ENCODE results near the gene IRF4. TPM values are rescaled to one million over a fixed set of nuclear protein-coding genes. Genes with fewer than 3 reads are reported as not detected.

Gene IRF4
- total and polyA plus RNA-seq, 2 donors (not counting 1 experiment from before 2014, with no cell fraction given): 75.7 to 142 TPM

- Histone ChIP-seq H3K27me3 (replicated peaks in 1 of 4; ENCODE audit: control extremely low read depth in 1 of 4, control insufficient read depth in 3 of 4, insufficient read depth in 4 of 4, low read length in 3 of 4) (no peaks in the 10 kb centered on the region), H3K4me3 (ENCODE audit: control extremely low read depth in 1 of 5, extremely low read depth in 1 of 5, insufficient read depth in 1 of 5, low read depth in 2 of 5, low read length in 4 of 5) (no peak overlapping the region), H2AFZ (ENCODE audit: insufficient read depth, low read depth, low read length, poor library complexity, severe bottlenecking) (no peak overlapping the region), H3K79me2 (ENCODE audit: control insufficient read depth, insufficient read depth, low read length) (peaks cover 47% of the 10 kb centered on the region), H4K20me1 (ENCODE audit: control insufficient read depth, insufficient read depth, low read length, poor library complexity, severe bottlenecking) (no peaks in the 10 kb centered on the region), H3K36me3 (replicated peaks in 1 of 2; ENCODE audit: control extremely low read depth in 1 of 2, control insufficient read depth in 1 of 2, extremely low read depth in 1 of 2, insufficient read depth in 2 of 2, low read length in 1 of 2) (peaks cover 0 to 66% of the 10 kb centered on the region in 2 experiments), H3K4me2 (replicated peaks; ENCODE audit: low read depth, low read length, poor library complexity, severe bottlenecking) (no peak overlapping the region), H3K9me3 (ENCODE audit: control extremely low read depth in 1 of 3, control insufficient read depth in 2 of 3, insufficient read depth in 1 of 3, low read length in 2 of 3) (peaks cover 0 to 35% (median 0%) of the 10 kb centered on the region in 3 donors), H3K9ac (ENCODE audit: low read length) (no peak overlapping the region), H3K4me1 (ENCODE audit: control insufficient read depth in 2 of 2, insufficient read depth in 2 of 2, low read length in 2 of 2) (peaks cover 36 to 59% of the 10 kb centered on the region in 2 donors), H3K27ac (ENCODE audit: low read length in 2 of 2) (no peak overlapping the region)
- Mint-ChIP-seq H3K4me1 (peaks cover 52% of the 10 kb centered on the region), H3K27ac (no peak overlapping the region), H3K4me3 (no peak overlapping the region), H3K9me3 (ENCODE audit: insufficient read depth) (no peaks in the 10 kb centered on the region), H3K27me3 (no peaks in the 10 kb centered on the region)
- CTCF ChIA-PET: interaction anchor here (0.8 to 1.3 kb wide), 4 partner anchors 10 to 48 kb away, joined by 3 read pairs; no protein-coding TSS in a partner anchor
- TF ChIP-seq CTCF (IDR thresholded peaks at IDR 0.05): no peak
- TF ChIP-seq EZH2 (IDR thresholded peaks at IDR 0.05; ENCODE audit: borderline replicate concordance, insufficient read depth, low read depth, low read length, poor library complexity, severe bottlenecking): no peak
- 91% methylated on average over 31 of the region's 31 CpGs for WGBS (ENCODE audit: insufficient coverage)
- DNase-seq (no peak), ATAC-seq (ENCODE audit: low read depth) (no peak)
- intact Hi-C loops (cut with micrococcal nuclease): no loop called here
- POLR2A ChIA-PET: interaction anchor here (0.9 to 1.7 kb wide), 2 partner anchors 19 to 23 kb away, joined by 3 to 7 read pairs; no protein-coding TSS in a partner anchor
These were observed 40.3 kb upstream of the IRF4 start for GRCh38 chr6:351011-351866.

GRCh38 chr6:351867-352289 is 39.7 kb upstream of the IRF4 start:
- H3K4me3 ChIP-seq (ENCODE audit: control extremely low read depth in 1 of 5, extremely low read depth in 1 of 5, insufficient read depth in 1 of 5, low read depth in 2 of 5, low read length in 4 of 5): no peak overlapping the region
- no peaks in the 10 kb centered on the region for H4K20me1 ChIP-seq (ENCODE audit: control insufficient read depth, insufficient read depth, low read length, poor library complexity, severe bottlenecking)
- DNase-seq: no peak
- peaks cover 0 to 40% (median 0%) of the 10 kb centered on the region in 3 donors for H3K9me3 ChIP-seq (ENCODE audit: control extremely low read depth in 1 of 3, control insufficient read depth in 2 of 3, insufficient read depth in 1 of 3, low read length in 2 of 3)
- no peaks in the 10 kb centered on the region for H3K9me3 Mint-ChIP-seq (ENCODE audit: insufficient read depth)
- H3K4me1 Mint-ChIP-seq: peaks cover 51% of the 10 kb centered on the region
- no peak overlapping the region for H2AFZ ChIP-seq (ENCODE audit: insufficient read depth, low read depth, low read length, poor library complexity, severe bottlenecking)
- no peak overlapping the region for H3K27ac Mint-ChIP-seq
- WGBS (ENCODE audit: insufficient coverage): 79% methylated on average over 4 of the region's 4 CpGs
- intact Hi-C loops (cut with micrococcal nuclease): no loop called here
- H3K27ac ChIP-seq (ENCODE audit: low read length in 2 of 2): no peak overlapping the region
- H3K27me3 ChIP-seq (replicated peaks in 1 of 4; ENCODE audit: control extremely low read depth in 1 of 4, control insufficient read depth in 3 of 4, insufficient read depth in 4 of 4, low read length in 3 of 4): no peaks in the 10 kb centered on the region
- H3K27me3 Mint-ChIP-seq: no peaks in the 10 kb centered on the region
- H3K36me3 ChIP-seq (replicated peaks in 1 of 2; ENCODE audit: control extremely low read depth in 1 of 2, control insufficient read depth in 1 of 2, extremely low read depth in 1 of 2, insufficient read depth in 2 of 2, low read length in 1 of 2): peaks cover 0 to 59% of the 10 kb centered on the region in 2 experiments
- CTCF ChIA-PET: interaction anchor here (0.5 to 0.9 kb wide), 2 partner anchors 10 to 39 kb away, joined by 3 to 4 read pairs; no protein-coding TSS in a partner anchor
- ATAC-seq (ENCODE audit: low read depth): no peak
- H3K4me1 ChIP-seq (ENCODE audit: control insufficient read depth in 2 of 2, insufficient read depth in 2 of 2, low read length in 2 of 2): peaks cover 36 to 59% of the 10 kb centered on the region in 2 donors
- no peak overlapping the region for H3K9ac ChIP-seq (ENCODE audit: low read length)
- POLR2A ChIA-PET: interaction anchor here (0.9 kb wide), 1 partner anchor 20 kb away, joined by 3 read pairs; no protein-coding TSS in a partner anchor
- no peak overlapping the region for H3K4me3 Mint-ChIP-seq
- peaks cover 41% of the 10 kb centered on the region for H3K79me2 ChIP-seq (ENCODE audit: control insufficient read depth, insufficient read depth, low read length)
- no peak overlapping the region for H3K4me2 ChIP-seq (replicated peaks; ENCODE audit: low read depth, low read length, poor library complexity, severe bottlenecking)
- no peak for TF ChIP-seq CTCF (IDR thresholded peaks at IDR 0.05)
- no peak for TF ChIP-seq EZH2 (IDR thresholded peaks at IDR 0.05; ENCODE audit: borderline replicate concordance, insufficient read depth, low read depth, low read length, poor library complexity, severe bottlenecking)

Data from B cell (primary cell).